A673 (cell line): ENCODE data around the gene COIL.

ENCODE experiments used
- EZH2 ChIP-seq: fragments of 200-600 bp; sonication (generic); IDR thresholded peaks from 2 replicates; pipeline ENCODE4 v1.6.1; 2017; ENCODE audit warnings: borderline replicate concordance, low read depth, mild to moderate bottlenecking, mixed read lengths, antibody characterized with exemption, low read length; ENCODE audit not compliant: poor library complexity, severe bottlenecking
- TF ChIP-seq, protein P1 (sequence below): fragments of 300-800, 200-600 bp; sonication (generic); conservative IDR thresholded peaks from 2 replicates; pipeline ENCODE4 v1.5.1; 2017; ENCODE audit warnings: low read depth, mild to moderate bottlenecking, antibody characterized with exemption, low read length, moderate library complexity, mixed read lengths

DNA sequence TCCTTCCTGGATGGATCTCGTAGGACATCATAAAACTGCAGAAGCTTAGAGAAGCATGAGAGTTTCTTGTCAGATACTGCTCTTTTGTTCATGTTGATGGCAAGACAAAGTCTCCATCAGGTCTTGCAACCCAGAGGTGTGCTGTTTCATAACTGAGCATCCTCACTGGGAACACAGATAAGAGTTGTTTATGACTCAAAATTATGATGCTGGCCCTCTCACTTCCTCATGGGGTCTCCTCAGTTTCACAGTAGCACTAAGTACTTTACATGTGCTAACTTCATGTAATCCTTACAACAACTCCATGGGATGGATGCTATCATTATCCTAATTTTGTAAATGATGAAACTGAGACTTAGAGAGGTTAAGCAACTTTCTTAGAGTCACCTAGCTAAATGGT lies 31.5 kb upstream of the COIL start:
- TF ChIP-seq, protein P1, sequence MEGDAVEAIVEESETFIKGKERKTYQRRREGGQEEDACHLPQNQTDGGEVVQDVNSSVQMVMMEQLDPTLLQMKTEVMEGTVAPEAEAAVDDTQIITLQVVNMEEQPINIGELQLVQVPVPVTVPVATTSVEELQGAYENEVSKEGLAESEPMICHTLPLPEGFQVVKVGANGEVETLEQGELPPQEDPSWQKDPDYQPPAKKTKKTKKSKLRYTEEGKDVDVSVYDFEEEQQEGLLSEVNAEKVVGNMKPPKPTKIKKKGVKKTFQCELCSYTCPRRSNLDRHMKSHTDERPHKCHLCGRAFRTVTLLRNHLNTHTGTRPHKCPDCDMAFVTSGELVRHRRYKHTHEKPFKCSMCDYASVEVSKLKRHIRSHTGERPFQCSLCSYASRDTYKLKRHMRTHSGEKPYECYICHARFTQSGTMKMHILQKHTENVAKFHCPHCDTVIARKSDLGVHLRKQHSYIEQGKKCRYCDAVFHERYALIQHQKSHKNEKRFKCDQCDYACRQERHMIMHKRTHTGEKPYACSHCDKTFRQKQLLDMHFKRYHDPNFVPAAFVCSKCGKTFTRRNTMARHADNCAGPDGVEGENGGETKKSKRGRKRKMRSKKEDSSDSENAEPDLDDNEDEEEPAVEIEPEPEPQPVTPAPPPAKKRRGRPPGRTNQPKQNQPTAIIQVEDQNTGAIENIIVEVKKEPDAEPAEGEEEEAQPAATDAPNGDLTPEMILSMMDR: no peak
- no peak for TF ChIP-seq EZH2
